DOHH2 (cell line): Measurements from ENCODE around the gene WNT7A.

Experiments
- H3F3A ChIP-seq: fragments of 200-600 bp; sonication (generic), shearing (Covaris generic); 2 replicates; pipeline ENCODE4 v1.6.0; 2016; ENCODE audit warnings: antibody characterized with exemption, mild to moderate bottlenecking; ENCODE audit not compliant: control insufficient read depth, insufficient read depth
- H3K27ac ChIP-seq: fragments of 200-600 bp; sonication (generic); 2 replicates; pipeline ENCODE4 v1.5.1; 2014; ENCODE audit warnings: low read depth, mild to moderate bottlenecking, low read length, moderate library complexity
- H3K27me3 ChIP-seq: fragments of 200-600 bp; sonication (generic); 2 replicates; pipeline ENCODE4 v1.6.1; 2014; ENCODE audit warnings: mild to moderate bottlenecking, low read length, mixed read lengths; ENCODE audit not compliant: control insufficient read depth
- H3K36me3 ChIP-seq: fragments of 200-600 bp; sonication (generic); 2 replicates; pipeline ENCODE4 v1.6.1; 2014; ENCODE audit warnings: mild to moderate bottlenecking, low read length, moderate library complexity, mixed read lengths; ENCODE audit not compliant: control insufficient read depth
- H3K4me1 ChIP-seq: fragments of 200-600 bp; sonication (generic); 2 replicates; pipeline ENCODE4 v1.6.1; 2014; ENCODE audit warnings: mild to moderate bottlenecking, low read length, mixed read lengths; ENCODE audit not compliant: control insufficient read depth
- H3K4me2 ChIP-seq: fragments of 200-600 bp; sonication (generic); 2 replicates; pipeline ENCODE4 v1.6.0; 2014; ENCODE audit warnings: mild to moderate bottlenecking, low read length, moderate library complexity
- H3K4me3 ChIP-seq: fragments of 200-600 bp; sonication (generic); 2 replicates; pipeline ENCODE4 v1.5.1; 2014; ENCODE audit warnings: mild to moderate bottlenecking, low read length, mixed read lengths
- H3K79me2 ChIP-seq: fragments of 200-600 bp; sonication (generic); 2 replicates; pipeline ENCODE4 v1.6.1; 2014; ENCODE audit warnings: mild to moderate bottlenecking, low read length, mixed read lengths; ENCODE audit not compliant: control insufficient read depth
- H3K9me2 ChIP-seq: fragments of 200-600 bp; sonication (generic); replicated peaks from 2 replicates; pipeline ENCODE4 v1.6.1; 2014; ENCODE audit warnings: mild to moderate bottlenecking, low read length, mixed read lengths; ENCODE audit not compliant: control insufficient read depth
- H3K9me3 ChIP-seq: fragments of 200-600 bp; sonication (generic); 2 replicates; pipeline ENCODE4 v1.6.1; 2014; ENCODE audit warnings: antibody characterized with exemption, low read length, mixed read lengths; ENCODE audit not compliant: control insufficient read depth, insufficient read depth
- H4K20me1 ChIP-seq: fragments of 200-600 bp; sonication (generic); 2 replicates; pipeline ENCODE4 v1.6.0; 2014; ENCODE audit warnings: low read depth, mild to moderate bottlenecking, antibody characterized with exemption, low read length, moderate library complexity; ENCODE audit not compliant: control insufficient read depth, insufficient read depth
- EZH2phosphoT487 ChIP-seq: fragments of 200-600 bp; sonication (generic); IDR thresholded peaks from 2 replicates; pipeline ENCODE4 v1.6.1; 2017; ENCODE audit warnings: borderline replicate concordance, mild to moderate bottlenecking, antibody characterized with exemption, low read length, moderate library complexity, mixed read lengths
- TF ChIP-seq, protein P1 (sequence below): fragments of 200-600 bp; sonication (generic); IDR thresholded peaks from one replicate; pipeline ENCODE4 v1.5.1; 2014; ENCODE audit warnings: antibody characterized with exemption, mild to moderate bottlenecking, low read depth, low read length; ENCODE audit not compliant: poor library complexity, severe bottlenecking

The WNT7A gene

GRCh38 chr3:13861461-13861860 is 18.4 kb downstream of the WNT7A start:
- H3K79me2 ChIP-seq = no peaks in the 10 kb centered on the region
- H3F3A ChIP-seq = no peaks in the 10 kb centered on the region
- no peaks in the 10 kb centered on the region; the same call in 1 of the 2 replicates for H3K27me3 ChIP-seq
- no peak overlapping the region for H3K4me3 ChIP-seq
- no peaks in the 10 kb centered on the region for H4K20me1 ChIP-seq
- H3K4me2 ChIP-seq = no peak overlapping the region
- H3K4me1 ChIP-seq = no peaks in the 10 kb centered on the region
- no peaks in the 10 kb centered on the region for H3K9me3 ChIP-seq
- no peaks in the 10 kb centered on the region for H3K9me2 ChIP-seq
- no peak overlapping the region for H3K27ac ChIP-seq
- TF ChIP-seq, protein P1, sequence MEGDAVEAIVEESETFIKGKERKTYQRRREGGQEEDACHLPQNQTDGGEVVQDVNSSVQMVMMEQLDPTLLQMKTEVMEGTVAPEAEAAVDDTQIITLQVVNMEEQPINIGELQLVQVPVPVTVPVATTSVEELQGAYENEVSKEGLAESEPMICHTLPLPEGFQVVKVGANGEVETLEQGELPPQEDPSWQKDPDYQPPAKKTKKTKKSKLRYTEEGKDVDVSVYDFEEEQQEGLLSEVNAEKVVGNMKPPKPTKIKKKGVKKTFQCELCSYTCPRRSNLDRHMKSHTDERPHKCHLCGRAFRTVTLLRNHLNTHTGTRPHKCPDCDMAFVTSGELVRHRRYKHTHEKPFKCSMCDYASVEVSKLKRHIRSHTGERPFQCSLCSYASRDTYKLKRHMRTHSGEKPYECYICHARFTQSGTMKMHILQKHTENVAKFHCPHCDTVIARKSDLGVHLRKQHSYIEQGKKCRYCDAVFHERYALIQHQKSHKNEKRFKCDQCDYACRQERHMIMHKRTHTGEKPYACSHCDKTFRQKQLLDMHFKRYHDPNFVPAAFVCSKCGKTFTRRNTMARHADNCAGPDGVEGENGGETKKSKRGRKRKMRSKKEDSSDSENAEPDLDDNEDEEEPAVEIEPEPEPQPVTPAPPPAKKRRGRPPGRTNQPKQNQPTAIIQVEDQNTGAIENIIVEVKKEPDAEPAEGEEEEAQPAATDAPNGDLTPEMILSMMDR = no peak
- TF ChIP-seq EZH2phosphoT487 = no peak
- H3K36me3 ChIP-seq = no peaks in the 10 kb centered on the region

- no peaks in the 10 kb centered on the region; the same call in 1 of the 2 replicates for H3K27me3 ChIP-seq
- no peaks in the 10 kb centered on the region for H3K79me2 ChIP-seq
- no peaks in the 10 kb centered on the region for H4K20me1 ChIP-seq
- H3K9me3 ChIP-seq = no peaks in the 10 kb centered on the region
- H3K4me3 ChIP-seq = no peak overlapping the region
- H3K27ac ChIP-seq = no peak overlapping the region
- H3K4me2 ChIP-seq = no peak overlapping the region
- no peaks in the 10 kb centered on the region for H3K36me3 ChIP-seq
- TF ChIP-seq EZH2phosphoT487 = no peak
- TF ChIP-seq, protein P1 = no peak
- no peaks in the 10 kb centered on the region for H3F3A ChIP-seq
- H3K4me1 ChIP-seq = no peaks in the 10 kb centered on the region
- H3K9me2 ChIP-seq = no peaks in the 10 kb centered on the region
Observed at GRCh38 chr3:13860001-13860400, 19.9 kb downstream of the WNT7A start.

- H3F3A ChIP-seq = no peaks in the 10 kb centered on the region
- no peaks in the 10 kb centered on the region for H3K79me2 ChIP-seq
- H3K27me3 ChIP-seq = no peaks in the 10 kb centered on the region; the same call in 1 of the 2 replicates
- H4K20me1 ChIP-seq = no peaks in the 10 kb centered on the region
- no peaks in the 10 kb centered on the region for H3K9me3 ChIP-seq
- no peaks in the 10 kb centered on the region for H3K36me3 ChIP-seq
- H3K27ac ChIP-seq = no peak overlapping the region
- no peak overlapping the region for H3K4me3 ChIP-seq
- no peak for TF ChIP-seq EZH2phosphoT487
- TF ChIP-seq, protein P1 = no peak
- no peaks in the 10 kb centered on the region for H3K9me2 ChIP-seq
- no peak overlapping the region for H3K4me2 ChIP-seq
- H3K4me1 ChIP-seq = no peaks in the 10 kb centered on the region
Observed at GRCh38 chr3:13858768-13859520, 20.9 kb downstream of the WNT7A start.
